Stromal cell of bone marrow (primary cell): Measurements from ENCODE around the gene PAX3.

Source experiments
- DNase-seq: peaks from one replicate; pipeline ENCODE4 v3.0.0-alpha.2; 2012; ENCODE audit warnings: low read depth

Gene PAX3

GRCh38 chr2:222296911-222297599 is 1.7 kb downstream of the PAX3 start:
- no peak for DNase-seq

- no peak for DNase-seq
Measured at GRCh38 chr2:222296311-222296741, 2.5 kb downstream of the PAX3 start.

- DNase-seq = no peak
Measured at GRCh38 chr2:222295368-222296062, 3.3 kb downstream of the PAX3 start.

- no peak for DNase-seq
Measured at GRCh38 chr2:222294996-222295367, 3.8 kb downstream of the PAX3 start.

- no peak for DNase-seq
Measured at GRCh38 chr2:222293660-222294630, 4.9 kb downstream of the PAX3 start.

GRCh38 chr2:222292149-222293134 is 6.4 kb downstream of the PAX3 start:
- no peak for DNase-seq

GRCh38 chr2:222291485-222291841 is 7.3 kb downstream of the PAX3 start:
- no peak for DNase-seq

- DNase-seq = no peak
Measured at GRCh38 chr2:222290736-222291484, 7.9 kb downstream of the PAX3 start.

- DNase-seq = no peak
Measured at GRCh38 chr2:222290401-222290735, 8.4 kb downstream of the PAX3 start.

- no peak for DNase-seq
Measured at GRCh38 chr2:222289278-222290160, 9.3 kb downstream of the PAX3 start.

- no peak for DNase-seq
Measured at GRCh38 chr2:222288590-222289277, 10.1 kb downstream of the PAX3 start.

GRCh38 chr2:222287862-222288479 is 10.8 kb downstream of the PAX3 start:
- DNase-seq = no peak

- no peak for DNase-seq
Measured at GRCh38 chr2:222284466-222284865, 14.3 kb downstream of the PAX3 start.

- DNase-seq = no peak
Measured at GRCh38 chr2:222283634-222284033, 15.2 kb downstream of the PAX3 start.

- no peak for DNase-seq
Measured at GRCh38 chr2:222281506-222281905, 17.3 kb downstream of the PAX3 start.

GRCh38 chr2:222280795-222281194 is 18.0 kb downstream of the PAX3 start:
- DNase-seq = no peak

GRCh38 chr2:222272446-222273015 is 26.3 kb downstream of the PAX3 start:
- no peak for DNase-seq

- DNase-seq = no peak
Measured at GRCh38 chr2:222271854-222272253, 26.9 kb downstream of the PAX3 start.
